GM19395 (cell line): ENCODE results near the gene CCNH.

Source experiments
- ATAC-seq: cut with Tn5 transposase; IDR thresholded peaks from one replicate; pipeline ENCODE4 v1.9.1; 2021; ENCODE audit warnings: mild to moderate bottlenecking, moderate library complexity; ENCODE audit not compliant: unreplicated experiment

Gene CCNH

DNA sequence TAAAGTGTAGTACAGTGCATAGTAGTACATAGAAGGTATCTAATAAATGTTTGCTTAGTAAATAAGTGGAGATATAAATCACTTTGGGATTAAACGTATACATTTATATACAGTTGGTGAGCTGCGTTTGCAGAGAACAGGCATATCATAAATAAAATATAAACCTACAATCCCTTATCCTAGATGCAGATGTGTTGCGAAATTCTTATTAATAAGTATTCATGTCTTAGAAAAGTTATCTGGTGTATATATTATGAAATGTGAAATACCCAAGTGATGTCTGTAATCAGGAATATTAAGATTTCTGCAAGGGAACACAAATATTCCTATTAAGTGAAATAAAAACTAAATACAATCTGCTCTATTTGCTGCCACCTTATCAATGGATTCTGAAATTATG, 8.8 kb downstream of the CCNH start:
- no peak for ATAC-seq

DNA sequence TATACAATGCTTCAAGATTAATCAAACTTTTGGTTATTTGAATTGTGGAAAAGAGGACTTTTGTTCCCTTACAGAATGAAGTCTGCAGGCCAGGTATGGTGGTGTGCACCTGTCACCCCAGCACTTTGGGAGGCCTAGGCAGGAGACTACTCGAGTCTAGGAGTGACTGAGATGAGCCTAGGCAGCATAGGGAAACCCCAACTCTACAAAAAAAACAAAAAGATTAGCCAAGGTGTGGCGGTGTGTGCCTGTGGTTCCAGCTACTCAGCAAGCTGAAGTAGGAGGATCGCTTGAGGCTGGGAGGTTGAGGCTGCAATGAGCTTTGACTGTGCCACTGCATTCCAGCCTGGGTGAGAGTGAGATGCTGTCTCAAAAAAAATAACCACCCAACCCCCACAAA, 9.3 kb downstream of the CCNH start:
- no peak for ATAC-seq

- ATAC-seq: no peak
These were observed 11.1 kb downstream of the CCNH start for GRCh38 chr5:87401626-87402025.

DNA sequence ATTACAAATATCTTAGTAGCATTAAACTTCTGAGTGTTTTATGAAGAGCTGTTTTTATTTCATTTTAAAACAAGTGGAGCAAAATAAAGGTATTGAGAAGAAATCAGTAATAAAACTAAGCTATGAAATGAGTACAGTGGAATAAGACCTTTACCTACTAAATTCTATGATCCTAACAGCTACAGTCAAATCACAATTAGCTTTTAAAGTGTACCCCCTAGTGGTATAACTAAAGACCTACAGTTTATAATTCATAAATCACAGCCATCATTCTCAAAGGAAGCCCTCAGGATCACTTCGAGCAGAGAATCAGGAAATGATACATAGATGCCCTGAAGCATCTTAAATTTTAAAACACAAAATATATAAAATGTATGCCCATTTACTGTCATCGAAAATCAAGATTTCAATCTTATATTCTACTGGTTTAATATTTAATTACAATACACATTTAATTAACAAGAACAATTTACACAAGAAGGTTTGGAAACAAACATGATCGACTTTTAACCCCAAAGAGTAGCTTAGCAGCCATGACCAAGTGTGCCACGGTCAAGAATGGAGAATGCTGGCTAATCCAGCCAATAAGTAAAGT, 12.3 kb downstream of the CCNH start:
- peak; percentile 82 for ATAC-seq

DNA sequence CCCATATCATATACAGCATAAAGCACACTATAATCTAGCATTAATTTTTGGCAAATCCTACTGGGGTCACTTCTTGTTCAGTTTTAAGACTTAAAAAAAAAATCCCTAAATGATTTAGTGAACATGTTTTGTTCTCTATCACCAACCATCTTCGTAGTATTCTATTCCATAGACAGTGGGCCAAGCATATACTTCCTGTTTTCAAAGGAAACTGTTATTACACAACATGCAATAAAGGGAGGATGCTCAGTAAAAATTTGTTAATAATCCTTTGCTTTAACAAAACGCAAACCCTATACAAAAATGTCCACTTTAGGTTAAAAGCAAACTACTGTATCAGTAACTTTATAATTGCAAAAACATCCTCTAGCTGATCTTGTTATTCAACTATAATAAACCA, 13.0 kb downstream of the CCNH start:
- no peak for ATAC-seq

DNA sequence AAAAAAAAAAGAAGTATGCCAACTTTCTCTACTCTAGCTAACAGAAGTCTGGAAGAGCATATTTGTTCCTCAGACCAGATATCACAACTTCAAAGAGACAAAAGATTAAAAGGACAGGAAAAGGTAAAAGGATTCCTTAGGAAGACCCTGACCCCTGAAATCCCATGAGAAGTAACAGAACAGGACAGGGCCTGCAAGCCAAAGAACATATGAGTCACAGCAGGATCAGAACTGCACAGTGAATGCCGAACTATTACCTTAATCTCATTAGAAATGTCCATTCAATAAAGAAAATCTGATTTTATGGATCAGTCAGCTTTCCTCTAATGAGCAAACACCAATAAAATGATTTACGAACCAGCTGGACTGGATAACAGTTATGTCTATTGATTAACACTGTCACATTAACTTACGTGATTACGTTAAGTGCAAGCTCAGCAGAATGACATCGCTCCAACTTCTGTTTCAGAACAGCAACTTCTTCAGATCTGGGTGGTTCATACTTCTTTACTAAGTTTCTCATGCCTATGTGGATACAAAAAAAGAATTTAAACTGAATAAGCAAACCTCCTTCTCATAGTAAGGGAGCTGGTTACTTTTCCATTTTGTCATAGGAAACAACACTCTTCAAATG, 13.6 kb downstream of the CCNH start:
- no peak for ATAC-seq

GRCh38 chr5:87394411-87395165, 18.1 kb downstream of the CCNH start:
- no peak for ATAC-seq

DNA sequence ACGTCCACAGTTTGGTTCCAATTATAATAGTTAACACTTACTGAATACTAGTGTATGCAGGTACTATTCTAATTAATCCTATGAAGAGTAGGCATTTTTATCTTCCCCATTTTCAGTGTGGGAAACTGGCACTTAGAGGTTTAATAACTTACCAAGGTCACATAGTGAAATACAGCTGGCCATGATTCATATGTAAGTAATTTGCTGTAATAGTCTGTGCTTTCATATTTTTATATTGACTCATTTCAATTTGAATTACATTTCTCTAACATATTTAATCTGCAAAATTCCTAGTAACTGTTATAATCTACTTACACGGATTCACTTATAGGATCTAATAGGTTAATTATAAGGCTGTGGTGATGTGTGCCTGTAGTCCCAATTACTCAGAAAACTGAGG, 19.4 kb downstream of the CCNH start:
- no peak for ATAC-seq

GRCh38 chr5:87392801-87393200, 19.9 kb downstream of the CCNH start:
- ATAC-seq: no peak

GRCh38 chr5:87392170-87392569, 20.6 kb downstream of the CCNH start:
- ATAC-seq: no peak

DNA sequence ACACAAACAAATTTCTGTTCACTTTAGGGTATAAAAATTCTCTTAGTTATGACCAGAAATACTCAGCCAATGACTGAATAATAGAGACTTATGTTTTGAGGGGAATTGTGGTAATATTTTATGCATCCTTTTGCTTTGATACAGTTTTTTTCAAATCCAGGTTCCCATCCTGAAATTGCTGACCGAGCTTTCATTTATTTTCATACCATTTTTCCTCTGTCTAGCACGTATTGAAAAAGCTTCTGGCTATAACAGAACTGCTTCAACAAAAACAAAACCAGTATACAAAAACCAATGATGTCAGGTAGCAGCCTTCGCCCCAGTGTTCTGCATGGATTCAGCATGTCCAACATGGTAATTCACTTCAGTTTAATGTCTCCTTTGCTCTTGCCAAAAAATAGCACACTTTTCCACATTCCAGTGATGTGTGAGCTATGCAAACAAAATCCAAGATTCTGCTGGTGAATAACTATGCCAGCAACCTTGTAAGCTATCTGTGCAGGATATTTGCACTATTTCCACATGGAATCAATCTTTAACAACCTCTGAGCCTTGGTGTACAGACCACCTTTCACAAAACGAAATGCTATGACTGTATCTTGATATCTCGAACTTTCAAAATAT, 22.0 kb downstream of the CCNH start:
- no peak for ATAC-seq

DNA sequence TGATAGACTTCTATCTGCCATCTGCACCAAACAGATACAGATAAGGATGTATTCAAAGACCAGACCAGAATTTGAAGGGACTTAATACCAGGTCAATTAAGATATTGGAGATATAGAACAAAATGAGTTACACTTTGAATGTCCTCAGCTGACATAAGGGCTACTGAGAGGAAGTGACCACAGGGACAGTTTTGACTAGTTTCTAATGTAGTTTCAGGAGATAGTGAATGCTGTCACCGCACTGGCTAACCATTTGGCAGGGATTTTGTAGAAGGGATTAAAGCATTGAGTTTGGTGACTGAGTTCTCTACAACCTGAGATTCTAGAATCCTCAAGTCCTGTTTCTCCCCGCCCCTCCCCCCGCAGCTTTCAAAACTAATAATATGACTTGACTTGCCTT, 22.7 kb downstream of the CCNH start:
- no peak for ATAC-seq

DNA sequence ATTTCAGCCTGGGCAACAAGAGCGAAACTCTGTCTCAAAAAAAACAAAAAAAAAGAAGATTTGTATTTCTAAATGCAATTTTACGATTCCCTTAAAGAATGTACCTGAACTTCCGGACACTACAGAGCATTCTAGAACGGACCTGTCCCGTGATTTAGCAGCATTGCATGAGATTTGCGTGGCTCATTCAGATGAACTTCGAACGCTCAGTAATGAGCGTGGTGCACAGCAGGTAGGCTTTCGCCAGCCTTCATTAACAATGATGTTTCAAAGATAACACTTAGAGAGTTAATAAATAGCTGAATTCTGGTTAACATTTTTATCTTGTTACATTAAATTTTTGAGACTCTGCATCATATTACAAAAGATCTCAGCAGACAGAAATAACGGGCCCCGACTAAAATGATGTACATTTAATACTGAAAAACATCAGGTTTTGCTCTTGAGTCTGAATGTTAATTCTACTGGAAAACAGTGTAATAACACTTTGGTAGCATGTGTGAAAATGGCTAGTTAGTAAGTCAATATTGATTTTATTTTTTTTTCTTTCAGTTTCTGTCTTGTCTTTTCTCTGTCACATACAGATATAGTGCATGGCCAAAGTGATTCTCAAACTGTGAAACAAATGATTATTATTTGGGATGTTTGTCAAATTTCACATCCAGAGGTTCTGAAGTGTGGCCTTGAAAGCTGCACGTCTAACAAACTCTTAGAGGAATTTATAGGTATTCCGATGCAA, 23.3 kb downstream of the CCNH start:
- ATAC-seq: no peak

- ATAC-seq: no peak
These were observed 24.6 kb downstream of the CCNH start for GRCh38 chr5:87388129-87388528.

DNA sequence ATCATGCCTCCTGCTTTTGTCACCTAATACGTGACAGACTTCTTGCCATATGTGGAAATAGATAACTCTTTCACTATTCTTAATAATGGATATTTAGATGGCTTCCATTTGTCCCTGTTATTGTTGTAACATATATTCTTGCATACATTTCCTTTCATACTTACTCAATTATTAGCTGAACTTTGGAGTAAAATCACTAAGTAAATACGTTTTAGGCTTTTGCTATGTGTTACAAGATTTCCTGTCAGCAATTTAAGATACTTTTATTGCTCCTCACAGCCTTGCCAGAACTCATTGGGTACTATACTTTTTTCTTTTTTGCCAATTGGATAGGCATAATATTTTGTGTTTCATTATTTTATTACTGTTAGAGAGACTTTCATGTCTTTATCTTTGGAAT, 26.9 kb downstream of the CCNH start:
- ATAC-seq: no peak

DNA sequence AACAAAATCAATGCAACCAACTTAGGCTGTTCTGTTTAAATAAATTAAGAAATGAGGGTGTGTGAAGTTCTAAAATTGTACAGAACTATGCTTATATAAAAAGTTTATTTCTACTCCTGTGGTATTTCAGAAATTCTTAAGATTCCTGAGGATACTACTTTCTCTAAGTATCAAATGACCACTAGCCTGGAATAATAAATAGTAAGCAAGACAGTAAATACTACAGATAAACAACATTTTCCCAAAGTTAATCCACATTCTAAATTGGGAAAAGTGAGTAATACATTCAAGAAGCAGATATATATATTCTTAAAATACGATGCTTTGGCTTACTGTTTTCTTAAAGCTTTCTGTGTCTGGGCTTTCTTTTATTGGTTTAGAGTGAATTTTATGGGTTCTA, 29.5 kb downstream of the CCNH start:
- ATAC-seq: no peak

GRCh38 chr5:87382224-87382623, 30.5 kb downstream of the CCNH start:
- ATAC-seq: no peak

- ATAC-seq: no peak
These were observed 40.0 kb downstream of the CCNH start for GRCh38 chr5:87372705-87373104.

GRCh38 chr5:87369431-87369830, 43.3 kb downstream of the CCNH start:
- no peak for ATAC-seq

DNA sequence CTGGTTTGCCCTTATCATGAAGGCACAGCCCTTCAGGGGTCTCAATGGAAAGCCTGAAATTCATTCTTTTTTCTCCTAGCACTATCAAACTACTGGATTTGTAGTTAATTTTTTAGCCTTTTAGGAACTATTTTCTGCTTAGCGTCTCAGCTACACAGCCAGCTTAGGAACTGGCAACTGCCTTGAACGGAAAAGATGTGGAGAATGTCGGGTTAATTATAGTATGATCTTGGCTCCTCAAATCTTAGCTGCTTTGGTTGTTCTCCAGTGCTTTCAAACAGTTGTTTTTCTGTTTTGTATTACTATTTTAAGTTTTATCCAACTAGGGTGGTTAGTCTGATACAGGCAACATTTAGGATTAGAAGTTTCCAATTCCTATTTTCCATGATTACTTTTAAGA, 44.1 kb downstream of the CCNH start:
- no peak for ATAC-seq

DNA sequence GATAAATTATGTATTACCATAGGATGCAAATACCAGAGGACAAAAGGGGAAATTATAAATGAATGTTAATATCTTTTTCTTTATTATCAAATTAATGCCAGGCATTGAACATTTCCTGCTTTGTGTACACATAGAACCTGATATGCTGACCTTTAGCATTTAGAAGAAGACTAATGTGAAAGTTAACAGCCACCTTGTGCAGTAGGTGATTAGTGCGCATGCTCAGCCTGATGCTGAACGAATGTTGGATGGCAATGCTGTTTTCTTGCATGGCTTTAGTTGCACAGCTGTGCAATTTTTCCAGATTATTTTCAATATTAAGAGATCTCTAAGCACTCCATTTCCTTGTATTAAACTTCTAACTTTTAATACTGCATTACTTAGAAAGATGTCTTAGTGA, 45.5 kb downstream of the CCNH start:
- no peak for ATAC-seq
